ENCODE results near the gene RNF208. TPM values are rescaled to one million over a fixed set of nuclear protein-coding genes. Genes with fewer than 3 reads are reported as not detected.

RNF208 gene
- total RNA-seq, 1 donor, result not detected

DNA sequence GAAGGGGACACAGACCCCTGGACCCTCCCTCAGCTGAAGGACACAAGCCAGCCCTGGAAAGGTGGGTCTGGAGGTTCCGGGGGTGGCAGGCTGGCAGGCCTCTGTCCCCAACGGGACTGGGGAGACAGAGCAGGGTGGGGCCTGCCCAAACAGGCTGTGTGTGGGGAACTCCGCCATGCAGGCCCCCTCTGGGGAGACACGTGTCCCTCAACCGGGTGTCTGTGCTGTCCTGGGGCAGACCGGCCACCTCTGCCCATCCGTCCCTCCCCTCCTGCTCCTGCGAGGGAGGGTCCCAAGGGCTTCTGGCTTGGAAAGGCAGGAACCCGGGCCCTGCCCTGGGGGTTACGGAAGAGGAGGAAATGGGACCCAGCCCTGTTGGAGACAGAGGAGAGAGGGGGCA is 10.1 kb upstream of the RNF208 start:
- no peak overlapping the region for H3K27ac ChIP-seq (ENCODE audit: low read depth, low read length)
- H3K4me2 ChIP-seq (ENCODE audit: insufficient read depth, low read length), result no peak overlapping the region
- peaks cover 9% of the 10 kb centered on the region for H4K20me1 ChIP-seq (ENCODE audit: insufficient read depth, low read length)
- H3K27me3 ChIP-seq (ENCODE audit: insufficient read depth, low read length), result no peaks in the 10 kb centered on the region
- no peak overlapping the region for H3K4me3 ChIP-seq (ENCODE audit: insufficient read depth, low read length)
- peaks cover under 1% of the 10 kb centered on the region for H3K79me2 ChIP-seq (ENCODE audit: insufficient read depth, low read length)
- no peak overlapping the region for H2AFZ ChIP-seq (ENCODE audit: low read length)
- peaks cover 3% of the 10 kb centered on the region for H3K4me1 ChIP-seq (ENCODE audit: insufficient read depth, low read length)
- no peaks in the 10 kb centered on the region for H3K9me3 ChIP-seq (ENCODE audit: low read depth, low read length)
- no peak for DNase-seq (ENCODE audit: insufficient read length, low spot score, missing footprints)
- H3K36me3 ChIP-seq (ENCODE audit: insufficient read depth, low read length), result no peaks in the 10 kb centered on the region
- TF ChIP-seq, protein P1, sequence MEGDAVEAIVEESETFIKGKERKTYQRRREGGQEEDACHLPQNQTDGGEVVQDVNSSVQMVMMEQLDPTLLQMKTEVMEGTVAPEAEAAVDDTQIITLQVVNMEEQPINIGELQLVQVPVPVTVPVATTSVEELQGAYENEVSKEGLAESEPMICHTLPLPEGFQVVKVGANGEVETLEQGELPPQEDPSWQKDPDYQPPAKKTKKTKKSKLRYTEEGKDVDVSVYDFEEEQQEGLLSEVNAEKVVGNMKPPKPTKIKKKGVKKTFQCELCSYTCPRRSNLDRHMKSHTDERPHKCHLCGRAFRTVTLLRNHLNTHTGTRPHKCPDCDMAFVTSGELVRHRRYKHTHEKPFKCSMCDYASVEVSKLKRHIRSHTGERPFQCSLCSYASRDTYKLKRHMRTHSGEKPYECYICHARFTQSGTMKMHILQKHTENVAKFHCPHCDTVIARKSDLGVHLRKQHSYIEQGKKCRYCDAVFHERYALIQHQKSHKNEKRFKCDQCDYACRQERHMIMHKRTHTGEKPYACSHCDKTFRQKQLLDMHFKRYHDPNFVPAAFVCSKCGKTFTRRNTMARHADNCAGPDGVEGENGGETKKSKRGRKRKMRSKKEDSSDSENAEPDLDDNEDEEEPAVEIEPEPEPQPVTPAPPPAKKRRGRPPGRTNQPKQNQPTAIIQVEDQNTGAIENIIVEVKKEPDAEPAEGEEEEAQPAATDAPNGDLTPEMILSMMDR (IDR thresholded peaks at IDR 0.05; ENCODE audit: extremely low read depth, low read depth, low read length), result no peak

DNA sequence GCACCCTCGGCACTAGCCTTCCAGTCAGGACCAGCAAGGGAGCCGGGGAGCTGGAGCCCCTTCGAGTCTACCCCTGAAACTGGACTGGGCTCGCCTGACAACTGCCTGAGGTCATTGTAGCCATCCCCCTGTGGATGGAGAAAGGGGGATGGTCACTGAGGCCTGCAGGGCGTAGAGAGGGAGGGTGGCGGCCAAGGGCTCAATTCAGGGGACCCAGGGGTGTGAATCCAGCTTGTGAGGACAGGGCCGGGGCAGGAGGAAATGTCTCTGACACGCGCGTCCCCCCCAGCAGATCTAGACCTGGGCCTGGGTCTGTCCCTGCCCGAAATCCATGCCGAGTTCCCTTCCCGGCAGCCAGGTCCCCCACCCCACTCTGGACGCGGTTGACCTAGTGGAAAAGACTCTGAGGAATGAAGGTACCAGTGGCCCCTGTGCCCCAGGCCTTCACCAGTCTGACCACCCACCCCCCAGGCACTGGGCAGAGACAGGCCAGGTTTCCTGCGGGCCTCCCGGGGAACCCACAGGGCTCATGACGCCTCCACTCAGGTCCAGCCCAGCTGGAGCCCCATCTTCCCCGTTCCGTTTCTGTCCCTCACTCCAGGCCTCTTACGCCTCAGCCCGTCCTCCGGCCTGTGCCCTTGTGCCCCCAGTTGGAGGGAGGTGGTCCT is 9.5 kb upstream of the RNF208 start:
- TF ChIP-seq, protein P1 (IDR thresholded peaks at IDR 0.05; ENCODE audit: extremely low read depth, low read depth, low read length), result no peak
- no peak overlapping the region for H3K4me3 ChIP-seq (ENCODE audit: insufficient read depth, low read length)
- no peaks in the 10 kb centered on the region for H3K36me3 ChIP-seq (ENCODE audit: insufficient read depth, low read length)

DNA sequence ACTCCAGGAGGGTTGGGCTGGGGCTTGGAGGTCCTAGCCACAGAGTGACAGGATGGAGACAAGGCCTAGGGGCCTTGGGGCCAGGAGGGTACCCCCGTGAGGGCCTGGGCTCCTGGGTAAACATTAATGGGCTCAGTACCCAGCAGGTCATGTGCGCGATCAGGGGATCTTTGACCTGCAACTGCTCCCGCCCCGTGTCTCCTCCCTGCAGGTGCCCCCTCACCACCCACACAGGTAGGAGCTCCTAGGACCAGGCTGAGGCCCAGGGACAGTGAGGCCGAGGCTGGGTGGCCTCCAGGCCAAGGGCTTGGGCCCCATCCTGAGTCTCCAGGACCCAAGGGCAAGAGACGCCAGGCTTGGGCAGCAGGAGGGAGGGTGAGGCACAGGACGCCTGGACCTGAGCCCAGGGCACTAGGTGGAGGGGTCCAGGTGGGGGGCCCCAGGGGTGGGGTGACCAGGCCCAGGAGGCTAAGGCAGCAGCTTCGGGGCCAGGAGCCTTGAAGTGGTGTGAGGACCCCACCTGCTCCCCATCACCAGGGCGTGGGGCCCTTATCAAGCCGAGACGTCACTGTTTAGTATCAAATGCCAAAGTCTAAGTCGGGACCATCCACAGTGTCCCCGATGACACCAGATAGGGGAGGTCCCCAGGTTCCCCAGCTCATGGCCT is 8.8 kb upstream of the RNF208 start, which contains the start of gene SLC34A3:
Gene SLC34A3 (plus strand): TSS at position 197 of the 667 bp plus-strand sequence. CDS start 802 bp downstream, outside the sequence.
- TF ChIP-seq, protein P1 (IDR thresholded peaks at IDR 0.05; ENCODE audit: extremely low read depth, low read depth, low read length), result no peak
- no peak for DNase-seq (ENCODE audit: insufficient read length, low spot score, missing footprints)

More for the DNA sequence above, 9.5 kb upstream of the RNF208 start:
- no peak for DNase-seq (ENCODE audit: insufficient read length, low spot score, missing footprints)
- Histone ChIP-seq H3K4me2 (ENCODE audit: insufficient read depth, low read length) (no peak overlapping the region), H3K27ac (ENCODE audit: low read depth, low read length) (no peak overlapping the region), H3K4me1 (ENCODE audit: insufficient read depth, low read length) (peaks cover under 1% of the 10 kb centered on the region), H2AFZ (ENCODE audit: low read length) (no peak overlapping the region), H3K9me3 (ENCODE audit: low read depth, low read length) (no peaks in the 10 kb centered on the region), H3K27me3 (ENCODE audit: insufficient read depth, low read length) (no peaks in the 10 kb centered on the region), H4K20me1 (ENCODE audit: insufficient read depth, low read length) (peaks cover 6% of the 10 kb centered on the region), H3K79me2 (ENCODE audit: insufficient read depth, low read length) (no peaks in the 10 kb centered on the region)

More for the DNA sequence above, 8.8 kb upstream of the RNF208 start, which contains the start of gene SLC34A3:
- H3K9me3 ChIP-seq (ENCODE audit: low read depth, low read length), result no peaks in the 10 kb centered on the region
- no peaks in the 10 kb centered on the region for H3K4me1 ChIP-seq (ENCODE audit: insufficient read depth, low read length)
- H4K20me1 ChIP-seq (ENCODE audit: insufficient read depth, low read length), result peaks cover under 1% of the 10 kb centered on the region
- H3K4me2 ChIP-seq (ENCODE audit: insufficient read depth, low read length), result no peak within 1 kb of the TSS
- no peak within 1 kb of the TSS for H3K27ac ChIP-seq (ENCODE audit: low read depth, low read length)
- H3K36me3 ChIP-seq (ENCODE audit: insufficient read depth, low read length), result no peaks in the 10 kb centered on the region
- no peaks in the 10 kb centered on the region for H3K27me3 ChIP-seq (ENCODE audit: insufficient read depth, low read length)
- H2AFZ ChIP-seq (ENCODE audit: low read length), result no peak within 1 kb of the TSS
- H3K4me3 ChIP-seq (ENCODE audit: insufficient read depth, low read length), result no peak within 1 kb of the TSS
- no peaks in the 10 kb centered on the region for H3K79me2 ChIP-seq (ENCODE audit: insufficient read depth, low read length)
